HG02938 (cell line): ENCODE results near the gene LHPP.
"Not testable (repeated sequence)": the region's sequence is repeated elsewhere in the genome, so short reads cannot be mapped to it uniquely, and the experiment has no call there.

Experiments used
- ATAC-seq: cut with Tn5 transposase; IDR thresholded peaks from one replicate; pipeline ENCODE4 v1.9.1; 2021; ENCODE audit warnings: mild to moderate bottlenecking, moderate library complexity; ENCODE audit not compliant: unreplicated experiment

Gene LHPP, protein sequence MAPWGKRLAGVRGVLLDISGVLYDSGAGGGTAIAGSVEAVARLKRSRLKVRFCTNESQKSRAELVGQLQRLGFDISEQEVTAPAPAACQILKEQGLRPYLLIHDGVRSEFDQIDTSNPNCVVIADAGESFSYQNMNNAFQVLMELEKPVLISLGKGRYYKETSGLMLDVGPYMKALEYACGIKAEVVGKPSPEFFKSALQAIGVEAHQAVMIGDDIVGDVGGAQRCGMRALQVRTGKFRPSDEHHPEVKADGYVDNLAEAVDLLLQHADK

DNA sequence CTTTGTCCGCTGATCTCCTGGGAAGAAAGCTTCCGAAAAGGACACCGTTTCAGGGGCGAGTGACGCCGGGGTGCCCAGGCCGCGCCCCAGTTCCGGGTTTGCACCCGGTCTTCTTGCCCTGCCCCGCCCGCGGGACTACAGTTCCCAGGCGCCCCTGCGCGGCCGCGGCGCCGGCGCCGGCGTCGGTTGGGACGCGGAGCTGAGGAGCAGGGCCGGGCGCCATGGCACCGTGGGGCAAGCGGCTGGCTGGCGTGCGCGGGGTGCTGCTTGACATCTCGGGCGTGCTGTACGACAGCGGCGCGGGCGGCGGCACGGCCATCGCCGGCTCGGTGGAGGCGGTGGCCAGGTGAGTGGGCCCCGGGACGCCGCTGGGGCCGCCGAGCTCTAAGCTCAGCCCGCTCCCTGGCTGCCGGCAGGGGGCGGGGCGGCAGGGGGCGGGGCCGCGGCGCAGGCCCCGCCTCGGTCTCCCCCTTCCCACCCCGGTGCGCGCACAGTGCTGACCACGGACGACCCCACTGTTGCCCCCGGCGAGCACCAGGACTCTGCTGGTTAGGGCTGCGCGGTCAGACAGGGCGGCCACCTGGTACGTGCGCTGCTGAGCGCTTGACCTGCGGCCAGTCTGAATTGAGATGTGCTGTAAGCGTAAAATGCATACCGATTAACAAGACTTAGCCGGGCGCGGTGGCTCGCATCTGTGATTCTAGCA, at the start of gene LHPP:
Gene LHPP, plus strand, starts transcription at position 182 of the 706 bp plus-strand sequence. Its CDS starts 40 bp downstream, at position 222.
- peak; percentile 90 for ATAC-seq

- ATAC-seq = no peak
These were observed 47.5 kb upstream of the LHPP start for GRCh38 chr10:124414076-124414475.

- no peak for ATAC-seq
These were observed 46.4 kb upstream of the LHPP start for GRCh38 chr10:124415210-124415609.

GRCh38 chr10:124416733-124417132, 44.9 kb upstream of the LHPP start:
- ATAC-seq = no peak

GRCh38 chr10:124417895-124418725, 43.5 kb upstream of the LHPP start:
- ATAC-seq = peak; percentile 18

GRCh38 chr10:124418726-124419501, 42.7 kb upstream of the LHPP start, which contains the start of gene OAT:
TSS of gene OAT (minus strand) at chr10:124418923. CDS start at chr10:124412171, 6,752 bp downstream.
- ATAC-seq = peak; percentile 95

DNA sequence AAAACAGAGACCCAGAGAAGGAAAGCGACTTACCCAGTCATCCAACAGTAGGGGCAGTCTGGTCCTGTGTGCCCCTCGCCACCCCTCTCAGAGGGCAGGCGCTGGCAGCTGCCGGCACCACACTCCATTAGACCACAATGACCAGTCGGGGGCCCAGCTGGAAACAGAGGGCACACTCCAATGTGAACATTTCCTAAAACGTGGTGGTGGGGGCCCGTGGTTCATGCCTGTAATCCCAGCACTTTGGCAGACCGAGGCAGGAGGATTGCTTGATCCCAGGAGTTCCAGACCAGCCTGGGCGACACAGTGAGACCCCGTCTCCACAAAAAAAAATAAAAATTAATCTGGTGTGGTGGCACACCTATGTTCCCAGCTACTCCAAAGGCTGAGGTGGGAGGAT, 42.0 kb upstream of the LHPP start:
- no peak for ATAC-seq

DNA sequence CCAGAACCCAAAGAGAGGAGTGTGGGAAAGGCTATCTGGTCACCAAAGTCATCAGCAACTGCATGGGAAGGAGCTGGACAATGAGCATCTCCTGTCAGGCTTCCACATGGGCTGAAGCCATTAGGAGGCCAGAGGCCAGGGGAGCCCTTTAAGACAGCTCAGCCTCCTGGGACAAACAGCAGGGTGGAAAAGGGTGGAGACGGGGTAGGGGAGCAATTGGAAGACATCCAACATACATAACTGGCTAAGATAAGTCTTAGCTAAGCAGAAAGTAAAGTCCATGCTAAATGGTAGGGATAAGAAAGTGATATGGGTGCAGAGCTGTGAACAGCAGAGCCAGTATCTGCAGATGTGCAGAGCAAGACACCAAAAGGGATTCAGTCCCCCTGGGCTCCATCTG, 41.4 kb upstream of the LHPP start:
- no peak for ATAC-seq

GRCh38 chr10:124422742-124423141, 38.9 kb upstream of the LHPP start:
- ATAC-seq = no peak

GRCh38 chr10:124423813-124424212, 37.8 kb upstream of the LHPP start:
- ATAC-seq = no peak

GRCh38 chr10:124425227-124425962, 36.2 kb upstream of the LHPP start:
- no peak for ATAC-seq

- ATAC-seq = no peak
These were observed 33.3 kb upstream of the LHPP start for GRCh38 chr10:124428207-124428777.

DNA sequence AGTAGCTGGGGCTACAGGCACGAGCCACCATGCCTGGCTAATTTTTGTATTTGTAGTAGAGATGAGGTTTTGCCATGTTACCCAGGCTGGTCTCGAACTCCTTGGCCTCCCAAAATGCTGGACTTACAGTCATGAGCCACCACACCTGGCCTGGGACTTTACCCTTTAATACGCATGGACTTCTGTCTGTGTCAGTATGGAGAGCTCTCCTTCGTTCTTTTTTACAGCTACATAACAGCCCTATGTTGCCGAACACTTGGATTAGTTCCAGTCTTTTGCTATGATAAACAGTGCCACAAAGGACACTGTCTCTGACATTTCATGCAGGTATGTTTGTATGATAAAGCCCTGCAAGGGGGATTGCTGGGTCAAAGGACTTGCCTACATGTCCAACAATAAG, 32.0 kb upstream of the LHPP start:
- ATAC-seq = no peak

DNA sequence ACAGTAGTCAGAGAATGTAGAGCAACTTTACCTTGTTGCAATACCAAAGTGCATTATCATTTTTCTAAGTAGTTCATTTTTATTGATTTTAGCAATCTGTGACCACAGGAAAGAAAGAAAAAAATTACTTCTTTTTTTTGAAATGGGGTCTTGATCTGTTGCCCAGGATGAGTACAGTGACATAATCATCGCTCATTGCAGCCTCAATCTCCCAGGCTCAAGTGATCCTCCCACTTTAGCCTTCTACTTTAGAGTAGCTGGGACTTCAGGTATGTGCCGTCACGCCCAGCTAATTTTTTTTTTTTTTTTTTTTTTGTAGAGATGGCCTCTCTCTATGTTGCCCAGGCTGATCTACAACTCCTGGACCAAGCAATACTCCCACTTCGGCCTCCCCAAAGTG, 31.5 kb upstream of the LHPP start:
- no peak for ATAC-seq

GRCh38 chr10:124433461-124433860, 28.2 kb upstream of the LHPP start:
- no peak for ATAC-seq

DNA sequence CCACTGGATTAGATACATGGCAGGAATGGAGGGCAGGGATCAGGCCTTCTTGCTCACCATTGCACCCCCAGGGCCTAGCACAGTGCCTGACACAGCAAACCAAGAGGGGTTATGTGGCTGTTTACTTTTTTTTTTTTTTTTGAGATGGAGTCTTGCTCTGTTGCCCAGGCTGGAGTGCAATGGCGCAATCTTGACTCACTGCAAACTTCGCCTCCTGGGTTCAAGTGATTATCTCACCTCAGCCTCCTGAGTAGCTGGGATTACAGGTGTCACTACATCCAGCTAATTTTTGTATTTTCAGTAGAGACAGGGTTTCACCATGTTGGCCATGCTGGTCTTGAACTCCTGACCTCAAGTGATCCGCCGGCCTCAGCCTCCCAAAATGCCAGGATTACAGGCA, 25.9 kb upstream of the LHPP start:
- ATAC-seq = not testable (repeated sequence)

- ATAC-seq = peak; percentile 74
These were observed 25.4 kb upstream of the LHPP start for GRCh38 chr10:124436191-124436638.

DNA sequence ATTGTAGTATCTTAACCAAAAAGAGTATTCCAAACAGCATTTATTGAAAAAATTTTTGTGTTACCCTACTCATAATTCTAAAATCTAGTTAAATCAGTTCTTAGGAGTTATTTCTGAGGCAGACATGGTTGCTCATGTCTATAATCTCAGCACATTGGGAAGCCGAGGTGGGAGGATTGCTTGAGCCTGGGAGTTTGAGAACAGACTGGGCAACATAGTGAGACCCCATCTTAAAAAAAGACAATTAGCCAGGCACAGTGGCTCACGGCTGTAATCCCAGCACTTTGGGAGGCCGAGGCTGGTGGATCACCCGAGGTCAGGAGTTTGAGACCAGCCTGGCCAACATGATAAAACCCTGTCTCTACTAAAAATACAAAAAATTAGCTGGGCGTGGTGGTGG, 19.9 kb upstream of the LHPP start:
- ATAC-seq = not testable (repeated sequence)
